Natural killer cell (primary cell): ENCODE results near the gene NLE1. TPM values are rescaled to one million over a fixed set of nuclear protein-coding genes. Genes with fewer than 3 reads are reported as not detected.
A peak's percentile ranks its signal among the peaks of the same experiment; 100 is the strongest.

ENCODE experiments used
- ATAC-seq, 3 donors: fragments of 150-1000 bp in 2 of 3; fragments of 200-7000 bp in 1 of 3; cut with Tn5 transposase; 1 replicate in 1 of 3; 2 replicates in 2 of 3; pipeline ENCODE4 v1.10.0; 2021; ENCODE audit warnings: mild to moderate bottlenecking in 2 of 3, moderate library complexity in 2 of 3
- DNase-seq, 2 donors: peaks; one replicate each; pipeline versions ENCODE4 v3.0.0 to v3.0.0-alpha.2; 2013 to 2021; ENCODE audit warnings: mixed read lengths in 1 of 2
- H3K27ac ChIP-seq: one replicate; pipeline ENCODE4 v1.5.1; 2013; ENCODE audit warnings: mild to moderate bottlenecking, low read length
- H3K27me3 ChIP-seq: one replicate; pipeline ENCODE4 v1.6.1; 2013; ENCODE audit warnings: low read length; ENCODE audit not compliant: control insufficient read depth, insufficient read depth
- H3K36me3 ChIP-seq: one replicate; pipeline ENCODE4 v1.6.1; 2013; ENCODE audit warnings: low read length; ENCODE audit not compliant: control insufficient read depth, insufficient read depth
- H3K4me1 ChIP-seq: one replicate; pipeline ENCODE4 v1.6.1; 2013; ENCODE audit warnings: low read length; ENCODE audit not compliant: control insufficient read depth, insufficient read depth
- H3K4me3 ChIP-seq: one replicate; pipeline ENCODE4 v1.5.1; 2013; ENCODE audit warnings: low read length
- H3K9me3 ChIP-seq: one replicate; pipeline ENCODE4 v1.6.1; 2013; ENCODE audit warnings: low read length; ENCODE audit not compliant: control insufficient read depth, insufficient read depth
- H3K27ac Mint-ChIP-seq, 2 donors: one replicate each; pipeline ENCODE4 v1.8.0; 2022; ENCODE audit warnings: mild to moderate bottlenecking in 2 of 2, mixed read lengths in 2 of 2, moderate library complexity in 1 of 2
- H3K27me3 Mint-ChIP-seq, 2 donors: one replicate each; pipeline ENCODE4 v1.8.0; 2022; ENCODE audit warnings: low read depth in 2 of 2, mixed read lengths in 2 of 2
- H3K36me3 Mint-ChIP-seq: one replicate; pipeline ENCODE4 v1.8.0; 2022; ENCODE audit warnings: mixed read lengths
- H3K4me1 Mint-ChIP-seq, 2 donors: one replicate each; pipeline ENCODE4 v1.8.0; 2022; ENCODE audit warnings: mixed read lengths in 2 of 2
- H3K4me3 Mint-ChIP-seq: one replicate; pipeline ENCODE4 v1.8.0; 2022; ENCODE audit warnings: mild to moderate bottlenecking, moderate library complexity, mixed read lengths
- H3K9me3 Mint-ChIP-seq, 2 donors: one replicate each; pipeline ENCODE4 v1.8.0; 2022; ENCODE audit warnings: mixed read lengths in 2 of 2
- CTCF ChIP-seq: fragments of 200-600 bp; IDR thresholded peaks from one replicate; pipeline ENCODE4 v1.8.0; 2022; ENCODE audit warnings: antibody characterized with exemption
- WGBS: methylation state at CpG from one replicate; pipeline ENCODE4 v1.1.7; 2013; ENCODE audit warnings: missing lambda C conversion rate; ENCODE audit not compliant: insufficient coverage; 5-methylcytosine and 5-hydroxymethylcytosine counted together
- intact Hi-C: fragments of 100-400 bp; cut with micrococcal nuclease; formaldehyde crosslinking; loops from one replicate; pipeline ENCODE4 v1.14.2; 2022
- total RNA-seq, 4 donors: library from RNA; stranded (reverse); fragments of 120-200 nt in 1 of 4; gene quantifications; one replicate each; pipeline versions ENCODE4 v1.2.3 to v1.2.4, GENCODE V29; 2013 to 2022

The NLE1 gene
- total RNA-seq, 3 donors from 2014 or later (not counting 1 experiment from before 2014, with no cell fraction given): 4.0 to 7.9 (median 6.1) TPM

DNA sequence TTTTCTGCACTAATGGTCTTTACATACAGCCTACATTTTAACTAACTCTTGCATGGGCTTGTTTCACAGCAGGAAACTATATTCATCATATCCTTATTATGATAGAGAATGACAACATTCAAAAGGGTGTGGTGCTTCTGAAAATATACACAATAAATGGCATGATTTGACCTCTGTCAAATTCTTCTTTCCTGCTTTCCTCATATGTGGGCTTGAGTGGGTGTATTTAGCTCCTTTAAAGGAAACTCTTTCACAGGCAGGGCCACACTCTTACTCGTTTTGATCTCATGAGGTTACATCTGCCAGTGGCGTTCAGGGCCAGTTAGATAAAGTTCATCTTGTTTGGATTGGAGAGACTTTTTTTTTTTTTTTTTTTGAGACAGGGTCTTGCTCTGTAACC lies 46.0 kb upstream of the NLE1 start:
- H3K4me3 ChIP-seq: no peak overlapping the region
- intact Hi-C loops: no loop called here
- H3K4me1 Mint-ChIP-seq: peaks cover 49 to 53% of the 10 kb centered on the region in 2 donors

DNA sequence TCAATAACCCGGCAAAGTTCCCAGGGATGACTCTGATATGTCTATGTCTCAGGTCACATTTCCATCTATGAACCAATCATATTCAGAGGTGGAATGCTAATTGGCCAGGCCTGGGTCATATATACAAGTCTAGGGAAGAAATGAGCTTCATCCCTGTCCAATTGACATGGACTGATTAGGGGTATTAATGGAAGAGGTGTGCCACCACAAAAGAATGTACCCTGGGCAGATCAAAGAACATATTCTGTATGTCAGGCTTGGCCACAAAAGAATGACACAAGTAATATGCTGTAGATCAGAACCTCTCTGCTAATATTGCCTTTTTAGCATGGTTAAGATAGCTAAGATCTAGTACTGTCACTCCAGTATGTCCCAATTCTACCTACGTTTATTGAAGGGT lies 45.4 kb upstream of the NLE1 start:
- H3K27me3 ChIP-seq: no peaks in the 10 kb centered on the region
- ATAC-seq: no peak
- H3K36me3 ChIP-seq: no peaks in the 10 kb centered on the region
- H3K9me3 Mint-ChIP-seq: no peaks in the 10 kb centered on the region
- H3K4me3 Mint-ChIP-seq: no peak overlapping the region
- 100% methylated on average over 1 of the region's 2 CpGs for WGBS
- H3K4me1 ChIP-seq: peaks cover 21% of the 10 kb centered on the region
- no peaks in the 10 kb centered on the region for H3K9me3 ChIP-seq
- H3K4me1 Mint-ChIP-seq: peaks cover 46 to 52% of the 10 kb centered on the region in 2 donors
- no peak overlapping the region for H3K27ac Mint-ChIP-seq
- intact Hi-C loops: no loop called here
- H3K4me3 ChIP-seq: no peak overlapping the region
- no peak for DNase-seq
- H3K27ac ChIP-seq: no peak overlapping the region
- no peaks in the 10 kb centered on the region for H3K36me3 Mint-ChIP-seq
- no peaks in the 10 kb centered on the region for H3K27me3 Mint-ChIP-seq
- no peak for TF ChIP-seq CTCF

More for the DNA sequence above, 46.0 kb upstream of the NLE1 start:
- Histone ChIP-seq H3K36me3 (no peaks in the 10 kb centered on the region), H3K27me3 (no peaks in the 10 kb centered on the region), H3K27ac (no peak overlapping the region), H3K9me3 (no peaks in the 10 kb centered on the region), H3K4me1 (peaks cover 21% of the 10 kb centered on the region)
- Mint-ChIP-seq H3K9me3 (no peaks in the 10 kb centered on the region), H3K27me3 (no peaks in the 10 kb centered on the region), H3K4me3 (no peak overlapping the region), H3K36me3 (no peaks in the 10 kb centered on the region), H3K27ac (no peak overlapping the region)
- no peak for DNase-seq
- no peak for ATAC-seq
- TF ChIP-seq CTCF: no peak
- WGBS: 32% methylated on average over 2 of the region's 2 CpGs

- Histone ChIP-seq H3K4me3 (no peak overlapping the region), H3K36me3 (no peaks in the 10 kb centered on the region), H3K9me3 (no peaks in the 10 kb centered on the region), H3K4me1 (peaks cover 21% of the 10 kb centered on the region), H3K27ac (no peak overlapping the region), H3K27me3 (no peaks in the 10 kb centered on the region)
- ATAC-seq (peak; percentile 47 to 72 (median 71)), DNase-seq (no peak)
- intact Hi-C loops: no loop called here
- Mint-ChIP-seq H3K4me1 (peaks cover 46 to 48% of the 10 kb centered on the region in 2 donors), H3K36me3 (no peaks in the 10 kb centered on the region), H3K9me3 (no peaks in the 10 kb centered on the region), H3K27ac (peak overlapping the region; percentile 8 to 35), H3K4me3 (no peak overlapping the region), H3K27me3 (no peaks in the 10 kb centered on the region)
- WGBS: 19% methylated on average over 1 of the region's 1 CpG
- no peak for TF ChIP-seq CTCF
Measured at GRCh38 chr17:35185849-35186248, 43.7 kb upstream of the NLE1 start.

DNA sequence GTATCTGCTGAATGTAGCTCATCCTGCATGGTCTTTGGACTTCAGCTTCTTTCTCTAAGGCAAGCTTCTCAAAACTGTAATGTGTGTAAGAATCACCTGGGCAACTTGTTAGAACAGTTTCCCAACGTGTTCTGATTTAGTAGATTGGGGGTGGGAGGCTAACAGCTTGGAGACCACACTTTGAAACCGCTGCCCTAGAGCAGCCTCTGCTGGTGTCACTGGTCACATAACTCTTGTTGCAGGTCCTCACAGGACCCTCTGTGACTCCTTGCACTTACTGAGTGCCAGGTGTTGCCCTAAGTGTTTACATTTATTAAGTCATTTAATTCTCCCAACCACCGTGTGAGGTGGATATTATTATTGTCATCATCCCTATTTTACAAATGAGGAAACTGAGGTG lies 42.2 kb upstream of the NLE1 start:
- intact Hi-C loops: no loop called here
- Histone ChIP-seq H3K36me3 (no peaks in the 10 kb centered on the region), H3K4me1 (peaks cover 24% of the 10 kb centered on the region), H3K9me3 (no peaks in the 10 kb centered on the region), H3K27ac (no peak overlapping the region), H3K4me3 (no peak overlapping the region), H3K27me3 (no peaks in the 10 kb centered on the region)
- Mint-ChIP-seq H3K4me1 (peaks cover 54 to 55% of the 10 kb centered on the region in 2 donors), H3K9me3 (no peaks in the 10 kb centered on the region), H3K27me3 (no peaks in the 10 kb centered on the region), H3K4me3 (no peak overlapping the region), H3K27ac (peak overlapping the region in 1 of 2 donors; percentile 39), H3K36me3 (no peaks in the 10 kb centered on the region)
- DNase-seq (no peak), ATAC-seq (peak; percentile 66 to 90 (median 67))
- TF ChIP-seq CTCF: no peak
- WGBS: 35% methylated on average over 2 of the region's 3 CpGs
